LoVo (cell line): ENCODE data around the gene TP53I13.

Experiments
- DNase-seq: peaks from one replicate; pipeline ENCODE4 v3.0.0-alpha.2; 2016; ENCODE audit warnings: low spot score

TP53I13 gene

GRCh38 chr17:29581583-29582253 lies 13.2 kb downstream of the TP53I13 start:
- no peak for DNase-seq

DNA sequence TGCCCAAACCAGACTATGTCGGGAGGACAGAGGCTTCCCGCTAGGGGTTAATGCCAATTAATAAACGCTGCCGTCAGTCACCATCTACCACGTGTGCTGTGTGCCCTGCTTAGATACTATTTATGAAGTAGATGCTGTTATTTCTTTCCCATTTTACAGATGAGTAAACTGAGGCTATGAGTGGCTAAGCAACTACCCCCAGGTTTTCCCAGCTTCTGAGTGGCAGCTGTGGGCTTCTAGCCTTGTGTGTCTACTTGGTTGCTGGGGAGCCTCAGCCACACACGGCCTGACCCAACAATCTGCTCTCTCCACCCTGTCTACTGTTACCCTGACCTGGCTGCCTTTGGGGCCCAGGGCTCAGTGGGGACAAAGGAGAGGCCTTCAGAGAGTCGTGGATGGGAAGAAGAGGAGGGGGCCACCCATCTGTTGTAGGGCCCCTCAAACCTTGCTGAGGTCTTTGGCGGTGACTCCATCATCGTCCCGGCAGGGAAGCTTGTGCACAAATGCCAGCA lies 13.8 kb downstream of the TP53I13 start:
- DNase-seq, result no peak

GRCh38 chr17:29582772-29583171 lies 14.3 kb downstream of the TP53I13 start:
- no peak for DNase-seq

DNA sequence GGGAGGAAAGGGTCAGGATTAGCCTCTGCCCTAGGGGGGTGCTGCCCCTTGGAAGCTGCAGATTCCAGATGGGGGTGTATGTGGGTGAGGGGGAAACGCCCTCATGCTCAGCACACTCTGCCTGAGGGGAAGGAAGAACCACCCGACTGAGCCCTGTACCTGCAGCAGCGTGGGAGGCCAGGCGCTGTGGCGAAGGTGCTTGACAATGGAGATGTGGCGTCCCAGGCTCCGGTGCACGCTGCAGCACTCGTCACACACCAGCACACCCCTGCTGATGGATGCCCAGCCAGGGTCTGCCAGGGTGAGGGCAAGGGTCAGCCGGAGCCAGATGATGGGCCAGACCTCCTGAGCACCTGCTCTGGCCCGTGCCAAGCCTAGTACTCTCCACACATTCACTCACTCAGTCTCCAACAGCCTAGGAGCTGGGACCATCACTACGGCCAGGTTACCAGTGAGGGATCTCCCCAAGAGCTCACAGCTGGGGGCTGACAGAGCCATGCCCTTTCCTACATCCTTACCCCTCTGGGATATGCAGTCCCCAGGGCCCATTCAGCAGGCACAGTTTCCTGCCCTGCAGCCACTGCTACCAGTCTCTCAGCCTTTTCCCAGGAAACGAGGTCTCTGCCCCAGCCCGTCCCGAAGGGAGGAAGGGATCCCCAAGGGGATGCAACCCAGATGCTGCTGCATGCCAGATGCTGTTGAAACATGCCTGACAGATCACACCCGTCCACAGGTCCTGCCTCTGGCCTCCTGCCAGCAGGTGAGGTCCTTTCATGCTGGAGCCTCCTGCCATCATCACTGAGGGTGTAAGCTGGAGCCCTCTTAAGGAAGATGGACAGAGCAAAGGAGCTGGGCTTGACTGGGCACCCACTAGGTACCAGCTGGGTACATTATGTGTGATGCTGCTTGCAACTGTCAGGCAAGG lies 15.1 kb downstream of the TP53I13 start:
- no peak for DNase-seq

DNA sequence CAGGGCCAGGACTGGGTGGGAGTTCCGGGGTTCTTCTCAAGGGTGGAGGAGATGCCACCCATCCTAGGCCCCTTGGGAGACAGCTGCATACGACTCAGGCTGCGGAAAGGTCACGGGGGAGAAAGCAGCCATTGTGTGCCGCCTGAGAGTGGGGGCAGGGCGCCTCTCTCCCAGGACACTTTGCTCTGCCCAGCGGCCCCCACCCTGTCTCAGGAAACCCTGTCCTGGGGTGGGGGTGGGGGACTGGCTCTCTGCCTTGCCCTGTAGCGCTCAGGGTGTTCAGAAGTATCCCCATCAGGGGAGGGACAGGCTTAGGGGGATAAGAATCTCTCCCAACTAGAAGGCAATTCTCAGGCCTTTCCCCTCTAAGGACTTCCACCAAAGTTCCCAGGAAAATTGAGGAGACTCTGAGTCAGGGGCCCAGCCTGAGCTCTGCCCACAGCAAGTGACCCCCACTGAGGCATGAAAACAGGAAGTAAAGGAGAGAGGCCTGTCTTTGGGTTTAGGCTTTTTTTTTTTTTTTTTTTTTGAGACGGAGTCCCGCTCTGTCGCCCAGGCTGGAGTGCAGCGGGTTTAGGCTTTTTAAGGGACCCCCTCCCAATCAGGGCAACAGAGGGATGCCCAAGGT lies 16.1 kb downstream of the TP53I13 start:
- no peak for DNase-seq

GRCh38 chr17:29585080-29585751 lies 16.7 kb downstream of the TP53I13 start:
- DNase-seq, result no peak

DNA sequence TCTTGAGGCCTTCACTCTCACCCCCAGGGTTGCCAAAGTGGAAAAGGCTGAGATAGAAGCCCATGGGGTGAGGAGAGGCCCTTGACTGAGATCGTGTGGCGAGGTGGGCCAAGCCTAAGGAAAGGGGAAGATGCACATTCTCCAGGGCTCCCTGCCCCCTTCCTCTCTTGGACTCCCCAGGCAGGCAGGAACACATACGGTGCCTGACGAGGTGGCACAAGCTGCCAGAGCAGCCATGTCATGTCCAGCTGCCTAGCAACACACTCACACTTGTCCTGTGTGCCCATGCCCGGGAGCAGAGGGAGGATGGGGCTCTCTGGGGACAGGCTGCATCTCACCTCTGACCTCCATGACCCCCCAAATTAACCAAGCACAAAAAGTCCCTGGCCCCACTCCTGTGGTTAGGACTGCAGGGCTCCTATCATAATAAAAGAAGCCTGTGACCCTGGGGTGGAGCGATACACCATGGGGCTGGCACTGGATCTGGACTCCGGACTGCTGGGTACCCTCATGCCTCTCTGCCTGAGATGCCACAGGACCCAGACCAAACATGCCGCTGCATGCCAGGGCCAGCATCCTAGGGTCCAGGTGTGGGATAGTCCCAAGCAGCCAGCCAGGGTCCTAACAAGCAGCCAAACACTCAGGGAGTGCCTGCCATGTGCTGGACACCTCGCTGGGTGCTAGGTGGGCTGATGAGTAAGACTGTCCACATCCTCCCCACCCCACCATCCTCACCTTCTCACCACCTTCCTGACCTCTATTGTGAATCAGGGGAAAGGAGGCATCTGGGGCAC lies 18.4 kb downstream of the TP53I13 start:
- DNase-seq, result no peak

- no peak for DNase-seq
Measured at GRCh38 chr17:29587591-29587990, 19.1 kb downstream of the TP53I13 start.

DNA sequence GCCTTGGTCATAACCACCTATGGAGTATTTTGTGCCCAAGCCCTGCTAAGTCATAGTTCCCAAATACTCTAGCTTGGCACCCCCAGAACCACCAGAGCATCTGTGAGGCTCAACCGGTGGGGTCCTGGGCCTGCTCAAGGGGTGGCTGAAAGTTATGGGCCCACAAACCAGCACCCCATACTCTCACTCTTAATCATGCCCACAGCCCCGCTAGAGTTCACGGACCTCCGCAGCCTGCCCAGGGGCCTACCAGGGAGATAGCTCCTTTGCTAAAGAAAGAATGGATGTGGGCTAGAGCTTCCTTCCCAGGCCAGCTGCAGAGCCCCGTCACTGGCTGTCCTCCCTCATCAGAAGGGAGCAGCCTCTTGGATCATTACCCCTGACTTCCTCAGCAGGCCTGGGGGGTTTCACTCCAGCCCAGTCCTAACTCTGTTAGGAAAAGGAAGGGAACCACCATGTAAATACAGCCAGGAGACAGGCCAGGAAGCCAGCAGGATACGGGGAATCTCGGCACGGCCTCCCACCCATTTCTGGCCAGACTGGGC lies 19.6 kb downstream of the TP53I13 start:
- no peak for DNase-seq

DNA sequence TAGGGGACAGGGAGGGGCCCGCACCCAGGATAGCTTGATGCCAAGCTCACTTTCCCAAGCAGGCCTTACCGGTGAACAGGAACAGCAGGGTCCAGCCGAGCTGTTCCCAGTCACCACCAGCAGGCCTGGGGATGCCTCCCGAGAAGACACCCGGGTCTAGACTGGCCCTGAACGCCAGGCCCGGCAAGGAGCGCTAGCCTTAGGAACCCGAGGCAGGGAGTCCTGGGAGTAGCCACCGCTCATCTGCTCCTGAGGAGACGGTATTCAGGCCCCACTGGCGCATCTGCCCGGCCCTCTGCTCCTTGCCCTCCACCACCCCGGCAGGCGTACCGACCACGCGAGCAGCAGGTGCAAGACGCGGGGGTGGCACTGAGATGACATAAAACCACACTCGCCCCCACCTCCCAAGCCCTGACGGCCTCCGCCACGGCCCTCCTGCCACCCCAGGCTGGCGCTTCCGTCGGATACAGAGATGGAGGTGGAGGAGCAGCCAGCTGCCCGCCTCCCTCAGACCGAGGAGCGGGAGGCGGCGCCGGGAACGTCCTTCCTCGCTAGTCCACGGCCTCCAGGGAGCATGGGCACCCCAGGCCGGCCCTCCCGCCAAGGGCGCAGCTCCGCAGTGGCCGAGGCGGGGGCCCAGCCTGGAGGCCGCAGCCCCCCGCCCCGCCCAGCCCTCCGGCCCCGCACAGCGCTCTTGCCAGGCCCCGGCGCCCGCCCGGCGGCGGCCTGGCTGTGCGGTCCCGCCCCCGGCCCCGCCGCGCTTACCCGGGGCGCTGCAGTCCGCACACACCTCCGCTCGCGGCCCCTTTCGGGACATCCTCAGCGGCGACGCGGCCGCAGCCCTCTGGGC lies 20.3 kb downstream of the TP53I13 start:
- no peak for DNase-seq

DNA sequence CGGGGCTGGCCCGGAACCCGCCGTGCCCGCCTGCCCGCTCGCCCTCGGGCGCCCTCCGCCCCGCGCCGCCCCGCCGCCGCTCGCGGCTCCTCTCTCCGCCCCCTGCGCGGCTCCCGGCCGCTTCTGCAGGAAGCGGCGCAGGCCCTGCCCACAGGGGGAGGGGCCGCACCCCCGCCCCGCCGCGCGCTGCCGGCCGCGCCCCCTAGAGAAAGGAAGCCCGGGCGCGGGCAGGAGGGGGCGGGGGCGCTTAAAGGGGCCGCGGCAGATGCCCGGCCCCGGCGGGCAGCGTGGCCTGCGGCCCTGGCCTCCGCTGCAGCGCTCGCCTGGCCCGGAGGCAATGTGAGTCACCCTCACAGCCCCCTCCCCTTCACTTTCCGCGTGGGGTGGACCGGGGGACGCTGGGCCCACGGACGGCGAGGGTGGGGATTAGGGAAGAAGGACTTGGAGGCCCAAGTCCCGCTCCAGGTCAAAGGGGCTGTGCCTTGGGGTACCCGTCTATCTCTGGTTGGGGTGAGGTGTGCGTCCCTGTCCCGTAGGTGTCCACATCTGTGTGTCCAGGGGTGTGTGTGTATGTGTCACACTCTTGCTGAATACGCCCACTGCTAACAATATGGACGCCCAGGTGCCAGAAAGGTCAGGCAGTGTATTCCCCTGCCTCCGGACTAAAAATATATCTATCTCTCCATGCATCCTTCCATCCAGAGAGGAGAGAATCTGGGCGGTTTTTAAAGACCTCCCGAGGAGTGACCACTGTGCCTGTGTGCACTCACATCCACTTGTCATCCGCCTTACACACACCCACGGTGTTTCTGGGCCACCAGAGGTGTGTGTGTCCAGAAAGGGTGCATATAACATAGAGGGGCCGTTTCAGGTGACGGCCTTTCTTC lies 21.3 kb downstream of the TP53I13 start, which contains the start of gene GIT1:
Gene GIT1, minus strand, starts transcription at position 125 of the 887 bp plus-strand sequence. CDS start 270 bp downstream, outside the sequence.
- peak; percentile 89 for DNase-seq

GRCh38 chr17:29590411-29591145 lies 22.1 kb downstream of the TP53I13 start:
- no peak for DNase-seq

GRCh38 chr17:29591146-29591736 lies 22.7 kb downstream of the TP53I13 start:
- DNase-seq, result no peak

- peak; percentile 90 for DNase-seq
Measured at GRCh38 chr17:29591737-29592608, 23.5 kb downstream of the TP53I13 start.

GRCh38 chr17:29592850-29593551 lies 24.5 kb downstream of the TP53I13 start, which contains the start of gene ANKRD13B:
TSS of gene ANKRD13B (plus strand) at chr17:29593132. CDS start at chr17:29593622, 490 bp downstream.
- DNase-seq, result peak; percentile 24
